Activated CD8-positive, alpha-beta T cell treated with anti-CD3 and anti-CD28 coated beads for 36 hours (primary cell): ENCODE data around the gene AR. TPM values are rescaled to one million over a fixed set of nuclear protein-coding genes. Genes with fewer than 3 reads are reported as not detected.

Experiments used
- ATAC-seq: fragments of 200-7000 bp; cut with Tn5 transposase; one replicate; pipeline ENCODE4 v1.10.0; 2021; ENCODE audit warnings: mild to moderate bottlenecking, moderate library complexity
- CTCF ChIA-PET: fragments of 350-600 bp; sonication (Branson Sonifier 250); formaldehyde crosslinking; loops from one replicate; lab custom pipeline; 2021; ENCODE audit warnings: antibody characterized with exemption; lab: Charles Lee
- POLR2A ChIA-PET: fragments of 350-600 bp; sonication (Branson Sonifier 250); formaldehyde crosslinking; loops from one replicate; lab custom pipeline; 2021; ENCODE audit warnings: antibody characterized with exemption; lab: Charles Lee
- DNase-seq: peaks from one replicate; pipeline ENCODE4 v3.0.0-alpha.2; 2020
- H3K27ac Mint-ChIP-seq: one replicate; pipeline ENCODE4 v1.8.0; 2021; ENCODE audit warnings: mild to moderate bottlenecking, mixed read lengths
- H3K27me3 Mint-ChIP-seq: one replicate; pipeline ENCODE4 v1.8.0; 2021; ENCODE audit warnings: mixed read lengths
- H3K36me3 Mint-ChIP-seq: one replicate; pipeline ENCODE4 v1.8.0; 2021; ENCODE audit warnings: low read depth, mixed read lengths
- H3K4me1 Mint-ChIP-seq: one replicate; pipeline ENCODE4 v1.8.0; 2021; ENCODE audit warnings: low read depth, mixed read lengths
- H3K4me3 Mint-ChIP-seq: one replicate; pipeline ENCODE4 v1.8.0; 2021; ENCODE audit warnings: mild to moderate bottlenecking, moderate library complexity, mixed read lengths
- H3K9me3 Mint-ChIP-seq: one replicate; pipeline ENCODE4 v1.8.0; 2021; ENCODE audit warnings: mixed read lengths
- CTCF ChIP-seq: fragments of 200-600 bp; IDR thresholded peaks from one replicate; pipeline ENCODE4 v1.8.0; 2022; ENCODE audit warnings: antibody characterized with exemption, mild to moderate bottlenecking
- intact Hi-C: fragments of 100-400 bp; cut with micrococcal nuclease; formaldehyde crosslinking; loops from one replicate; pipeline ENCODE4 v1.10.0; 2022
- total RNA-seq, 2 experiments: library from RNA; stranded (reverse); gene quantifications; one replicate each; pipeline ENCODE4 v1.2.3, GENCODE V29; 2021

AR gene
- total RNA-seq, 2 experiments from 2014 or later, result not detected

GRCh38 chrX:67734111-67734753, 190.4 kb downstream of the AR start:
- Mint-ChIP-seq H3K27ac (no peak overlapping the region), H3K4me1 (no peaks in the 10 kb centered on the region), H3K27me3 (no peaks in the 10 kb centered on the region), H3K4me3 (no peak overlapping the region), H3K9me3 (no peaks in the 10 kb centered on the region), H3K36me3 (no peaks in the 10 kb centered on the region)
- POLR2A ChIA-PET, result no interaction called here
- ATAC-seq, result no peak
- DNase-seq, result no peak
- intact Hi-C loops, result no loop called here
- CTCF ChIA-PET, result no interaction called here
- no peak for TF ChIP-seq CTCF

GRCh38 chrX:67749536-67749935, 205.7 kb downstream of the AR start:
- no peak for TF ChIP-seq CTCF
- peaks cover 1% of the 10 kb centered on the region for H3K9me3 Mint-ChIP-seq
- H3K27me3 Mint-ChIP-seq, result no peaks in the 10 kb centered on the region
- DNase-seq (no peak), ATAC-seq (no peak)
- no peak overlapping the region for H3K27ac Mint-ChIP-seq
- intact Hi-C loops, result no loop called here
- H3K4me3 Mint-ChIP-seq, result no peak overlapping the region
- POLR2A ChIA-PET, result no interaction called here
- H3K36me3 Mint-ChIP-seq, result no peaks in the 10 kb centered on the region
- CTCF ChIA-PET, result no interaction called here
- H3K4me1 Mint-ChIP-seq, result no peaks in the 10 kb centered on the region

- H3K4me3 Mint-ChIP-seq, result no peak overlapping the region
- H3K36me3 Mint-ChIP-seq, result no peaks in the 10 kb centered on the region
- H3K4me1 Mint-ChIP-seq, result no peaks in the 10 kb centered on the region
- no peak for DNase-seq
- ChIA-PET CTCF (no interaction called here), POLR2A (no interaction called here)
- ATAC-seq, result no peak
- intact Hi-C loops, result no loop called here
- no peak overlapping the region for H3K27ac Mint-ChIP-seq
- no peaks in the 10 kb centered on the region for H3K27me3 Mint-ChIP-seq
- no peak for TF ChIP-seq CTCF
- peaks cover 1% of the 10 kb centered on the region for H3K9me3 Mint-ChIP-seq
Measured at GRCh38 chrX:67750694-67751093, 206.9 kb downstream of the AR start.

- POLR2A ChIA-PET, result no interaction called here
- ATAC-seq, result no peak
- no peak overlapping the region for H3K27ac Mint-ChIP-seq
Measured at GRCh38 chrX:67759018-67759417, 215.2 kb downstream of the AR start.

GRCh38 chrX:67777148-67777547, 233.3 kb downstream of the AR start:
- H3K36me3 Mint-ChIP-seq, result no peaks in the 10 kb centered on the region
- DNase-seq (no peak), ATAC-seq (no peak)
- intact Hi-C loops, result no loop called here
- no peaks in the 10 kb centered on the region for H3K27me3 Mint-ChIP-seq
- no peak overlapping the region for H3K27ac Mint-ChIP-seq
- peaks cover 2% of the 10 kb centered on the region for H3K4me1 Mint-ChIP-seq
- no peak for TF ChIP-seq CTCF
- CTCF ChIA-PET, result no interaction called here
- H3K4me3 Mint-ChIP-seq, result no peak overlapping the region
- no peaks in the 10 kb centered on the region for H3K9me3 Mint-ChIP-seq
- POLR2A ChIA-PET, result no interaction called here

More at GRCh38 chrX:67759018-67759417, 215.2 kb downstream of the AR start:
- DNase-seq, result no peak
- Mint-ChIP-seq H3K36me3 (no peaks in the 10 kb centered on the region), H3K27me3 (no peaks in the 10 kb centered on the region), H3K9me3 (peaks cover 1% of the 10 kb centered on the region), H3K4me1 (no peaks in the 10 kb centered on the region), H3K4me3 (no peak overlapping the region)
- intact Hi-C loops, result no loop called here
- no peak for TF ChIP-seq CTCF
- CTCF ChIA-PET, result no interaction called here
